Fibroblast of the aortic adventitia (primary cell): ENCODE measurements around the gene KCNH1. TPM values are rescaled to one million over a fixed set of nuclear protein-coding genes. Genes with fewer than 3 reads are reported as not detected.

Experiments used
- DNase-seq: peaks from one replicate; pipeline ENCODE4 v3.0.0-alpha.2; 2010; ENCODE audit warnings: low read depth
- H3K4me3 ChIP-seq: 2 replicates; pipeline ENCODE4 v1.5.1; 2011; ENCODE audit warnings: low read depth, mild to moderate bottlenecking, control low read depth, low read length, moderate library complexity
- CTCF ChIP-seq: IDR thresholded peaks from 2 replicates; pipeline ENCODE4 v1.5.1; 2011; ENCODE audit warnings: mild to moderate bottlenecking, low read length, control low read depth, inconsistent platforms; ENCODE audit not compliant: insufficient read depth
- total RNA-seq: library from RNA; depleted of rRNA; stranded (reverse); fragments of >200 nt; gene quantifications from 2 replicates; pipeline ENCODE4 v1.2.3, GENCODE V29; 2012; ENCODE audit warnings: low replicate concordance

The KCNH1 gene
- total RNA-seq, 1 donor = not detected

GRCh38 chr1:210786546-210786945 lies 347.4 kb downstream of the KCNH1 start:
- DNase-seq = no peak
- H3K4me3 ChIP-seq = no peak overlapping the region
- TF ChIP-seq CTCF = no peak

GRCh38 chr1:210783925-210784324 lies 350.0 kb downstream of the KCNH1 start:
- no peak overlapping the region for H3K4me3 ChIP-seq
- no peak for DNase-seq
- no peak for TF ChIP-seq CTCF

GRCh38 chr1:210781652-210782051 lies 352.3 kb downstream of the KCNH1 start:
- H3K4me3 ChIP-seq = no peak overlapping the region
- DNase-seq = no peak
- no peak for TF ChIP-seq CTCF

GRCh38 chr1:210779269-210779668 lies 354.7 kb downstream of the KCNH1 start:
- TF ChIP-seq CTCF = no peak
- H3K4me3 ChIP-seq = no peak overlapping the region
- no peak for DNase-seq

- no peak for DNase-seq
- no peak for TF ChIP-seq CTCF
- no peak overlapping the region for H3K4me3 ChIP-seq
These were observed 356.0 kb downstream of the KCNH1 start for GRCh38 chr1:210777914-210778313.

- H3K4me3 ChIP-seq = no peak overlapping the region
- no peak for TF ChIP-seq CTCF
- no peak for DNase-seq
These were observed 357.2 kb downstream of the KCNH1 start for GRCh38 chr1:210776712-210777111.

- no peak for DNase-seq
- TF ChIP-seq CTCF = no peak
- H3K4me3 ChIP-seq = no peak overlapping the region
These were observed 358.7 kb downstream of the KCNH1 start for GRCh38 chr1:210775289-210775688.
